GM18870 (cell line): ENCODE measurements around the gene DYRK2.

Experiments used
- ATAC-seq: cut with Tn5 transposase; IDR thresholded peaks from one replicate; pipeline ENCODE4 v1.9.1; 2021; ENCODE audit warnings: moderate library complexity; ENCODE audit not compliant: unreplicated experiment

DYRK2 gene

GRCh38 chr12:67701121-67701520 is 52.6 kb downstream of the DYRK2 start:
- ATAC-seq, result no peak

GRCh38 chr12:67702136-67702535 is 53.6 kb downstream of the DYRK2 start:
- no peak for ATAC-seq

DNA sequence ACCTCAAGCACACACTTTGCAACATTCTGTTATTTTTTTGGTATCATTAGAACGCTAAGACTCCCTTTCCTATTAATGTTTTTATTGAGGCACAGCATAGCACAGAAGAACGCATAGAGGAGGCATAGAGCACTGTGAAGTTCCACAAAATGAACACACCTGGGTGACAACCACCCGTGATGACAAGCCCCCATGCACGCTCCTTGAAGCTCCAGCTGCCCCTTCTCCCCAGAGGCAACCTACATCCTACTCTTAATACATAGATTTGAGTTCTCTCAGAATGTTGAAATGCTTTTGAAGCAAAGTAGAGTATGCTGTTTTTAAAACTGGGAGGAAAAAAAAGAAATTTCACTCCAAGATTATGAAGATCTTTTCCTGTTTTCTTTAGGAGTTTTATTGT is 55.5 kb downstream of the DYRK2 start:
- ATAC-seq, result no peak

- no peak for ATAC-seq
Measured at GRCh38 chr12:67705394-67706370, 57.1 kb downstream of the DYRK2 start.

- no peak for ATAC-seq
Measured at GRCh38 chr12:67709367-67709954, 60.9 kb downstream of the DYRK2 start.

- ATAC-seq, result peak; percentile 100
Measured at GRCh38 chr12:67710582-67710981, 62.0 kb downstream of the DYRK2 start.

DNA sequence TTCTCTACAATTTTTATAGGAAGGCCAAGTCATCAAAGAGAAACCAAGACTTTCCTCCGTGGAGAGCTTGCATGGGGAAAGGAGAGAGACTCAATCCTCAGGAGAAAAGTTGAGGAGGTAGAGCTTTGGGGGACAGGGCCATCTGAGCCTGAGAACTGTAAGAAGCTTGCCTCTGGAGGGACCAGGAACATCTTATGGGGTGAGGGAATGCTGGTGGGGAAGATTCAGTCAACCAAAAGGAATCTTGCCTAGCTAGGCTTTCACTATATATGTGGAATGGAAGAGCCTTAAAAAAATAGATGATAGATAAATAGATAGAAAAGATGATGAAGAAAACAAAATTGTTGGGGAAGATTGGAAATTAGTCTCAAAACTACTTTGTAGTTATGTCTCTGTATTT is 63.5 kb downstream of the DYRK2 start:
- no peak for ATAC-seq

DNA sequence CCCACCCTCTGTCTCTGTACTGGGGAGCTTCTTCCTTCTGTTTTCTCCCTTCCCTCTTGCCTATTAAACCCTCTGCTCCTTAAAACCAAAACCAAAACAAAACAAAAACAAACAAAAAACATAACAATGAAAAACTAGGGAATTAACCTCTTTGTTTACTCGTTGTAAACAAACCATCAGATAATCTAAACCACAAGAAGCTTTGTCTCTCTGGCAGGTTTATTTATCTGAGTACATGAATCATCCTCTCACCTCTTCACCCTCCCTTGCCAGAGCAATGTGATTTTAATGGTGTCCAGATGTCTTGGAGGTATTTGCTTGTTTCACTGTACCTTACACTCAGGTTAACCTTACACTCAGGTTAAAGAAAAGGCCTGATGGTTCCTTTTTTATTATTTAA is 66.1 kb downstream of the DYRK2 start:
- no peak for ATAC-seq
